Stimulated activated CD4-positive, alpha-beta T cell treated with anti-CD3 and anti-CD28 coated beads, Interleukin-1b, Interleukin-23, amount 100 ng/mL, for 1 hour (primary cell): ENCODE results near the gene TTLL13.
"Not testable (repeated sequence)": the region's sequence is repeated elsewhere in the genome, so short reads cannot be mapped to it uniquely, and the experiment has no call there.

Source experiments
- DNase-seq, 2 donors: peaks; one replicate each; pipeline ENCODE4 v3.0.0-alpha.2; 2020; ENCODE audit warnings: low read depth in 2 of 2

TTLL13 gene

DNA sequence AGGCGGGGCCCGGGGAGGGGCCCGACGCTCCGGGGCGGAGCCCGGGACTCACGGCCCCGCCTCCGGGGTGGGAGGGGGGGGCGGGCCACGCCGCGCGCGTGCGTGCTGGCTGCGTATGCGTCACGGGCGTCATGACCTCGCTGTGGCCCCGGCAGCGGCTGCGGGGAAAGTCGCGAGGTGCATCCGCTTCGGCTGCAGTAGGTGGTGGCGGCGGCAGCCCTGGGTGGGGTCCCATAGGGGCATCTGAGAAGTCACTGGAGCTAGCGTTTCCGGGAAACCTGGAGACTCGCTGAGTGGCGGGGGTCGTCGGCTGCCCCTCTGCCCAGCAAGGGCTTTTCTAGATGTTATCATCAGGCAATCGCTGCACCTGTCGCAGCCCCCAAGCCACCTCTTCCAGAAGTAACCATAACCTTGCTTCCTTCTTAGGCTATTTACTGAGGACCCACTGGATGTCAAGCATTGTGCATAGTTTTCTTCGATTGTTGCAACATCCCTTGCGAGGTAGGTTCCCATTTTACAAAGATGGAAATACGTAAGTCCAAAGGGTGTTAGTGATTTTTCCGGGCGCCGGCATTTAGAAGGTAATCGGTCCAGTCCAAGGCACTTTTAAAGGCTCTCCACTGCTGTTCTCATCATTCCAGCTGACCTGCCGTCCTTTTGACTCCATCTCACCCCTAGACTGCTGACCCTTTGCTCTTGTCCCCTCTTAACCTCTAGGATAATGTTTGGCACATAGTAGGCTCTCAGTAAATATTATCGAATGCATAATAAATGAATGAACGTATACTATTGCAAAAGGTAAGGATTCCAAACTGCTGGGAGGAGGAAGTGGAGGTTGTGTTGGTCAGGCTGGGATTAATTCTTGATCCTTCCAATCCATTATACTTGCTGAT, 15.0 kb upstream of the TTLL13 start, which contains the start of gene GDPGP1:
Gene GDPGP1 (plus strand): TSS at position 114 of the 893 bp plus-strand sequence. CDS start 6,700 bp downstream, outside the sequence.
- DNase-seq: no peak

DNA sequence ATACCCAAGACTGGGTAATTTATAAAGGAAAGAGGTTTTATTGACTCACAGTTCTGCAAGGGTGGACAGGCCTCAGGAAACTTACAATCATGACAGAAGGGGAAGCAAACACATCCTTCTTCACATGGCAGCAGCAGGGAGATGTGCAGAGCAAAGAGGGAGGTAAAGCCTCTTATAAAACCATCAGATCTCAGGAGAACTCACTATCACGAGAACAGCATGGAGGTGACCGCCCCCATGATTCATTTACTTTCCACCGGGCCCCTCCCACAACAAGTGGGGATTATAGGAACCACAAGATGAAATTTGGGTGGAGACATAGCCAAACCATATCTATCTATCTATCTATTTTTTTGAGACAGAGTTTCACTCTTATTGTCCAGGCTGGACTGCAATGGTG, 10.0 kb upstream of the TTLL13 start:
- DNase-seq: no peak

DNA sequence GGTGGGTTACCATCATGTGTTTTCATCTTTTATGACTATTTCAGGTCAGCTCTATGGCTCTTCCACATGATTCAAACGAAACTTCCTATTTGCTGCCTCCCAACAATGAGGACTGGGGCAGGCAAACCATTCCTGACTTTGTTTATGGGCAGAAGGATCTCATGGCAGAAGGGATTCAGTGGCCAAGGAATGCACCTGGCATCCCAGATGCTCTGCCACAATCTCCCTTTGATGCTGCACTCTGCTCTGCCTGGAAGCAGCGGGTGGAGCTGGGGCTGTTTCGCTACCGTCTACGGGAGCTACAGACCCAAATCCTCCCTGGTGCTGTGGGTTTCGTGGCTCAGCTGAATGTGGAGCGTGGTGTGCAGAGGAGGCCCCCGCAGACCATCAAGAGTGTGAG, 8.5 kb upstream of the TTLL13 start:
- DNase-seq: no peak

DNA sequence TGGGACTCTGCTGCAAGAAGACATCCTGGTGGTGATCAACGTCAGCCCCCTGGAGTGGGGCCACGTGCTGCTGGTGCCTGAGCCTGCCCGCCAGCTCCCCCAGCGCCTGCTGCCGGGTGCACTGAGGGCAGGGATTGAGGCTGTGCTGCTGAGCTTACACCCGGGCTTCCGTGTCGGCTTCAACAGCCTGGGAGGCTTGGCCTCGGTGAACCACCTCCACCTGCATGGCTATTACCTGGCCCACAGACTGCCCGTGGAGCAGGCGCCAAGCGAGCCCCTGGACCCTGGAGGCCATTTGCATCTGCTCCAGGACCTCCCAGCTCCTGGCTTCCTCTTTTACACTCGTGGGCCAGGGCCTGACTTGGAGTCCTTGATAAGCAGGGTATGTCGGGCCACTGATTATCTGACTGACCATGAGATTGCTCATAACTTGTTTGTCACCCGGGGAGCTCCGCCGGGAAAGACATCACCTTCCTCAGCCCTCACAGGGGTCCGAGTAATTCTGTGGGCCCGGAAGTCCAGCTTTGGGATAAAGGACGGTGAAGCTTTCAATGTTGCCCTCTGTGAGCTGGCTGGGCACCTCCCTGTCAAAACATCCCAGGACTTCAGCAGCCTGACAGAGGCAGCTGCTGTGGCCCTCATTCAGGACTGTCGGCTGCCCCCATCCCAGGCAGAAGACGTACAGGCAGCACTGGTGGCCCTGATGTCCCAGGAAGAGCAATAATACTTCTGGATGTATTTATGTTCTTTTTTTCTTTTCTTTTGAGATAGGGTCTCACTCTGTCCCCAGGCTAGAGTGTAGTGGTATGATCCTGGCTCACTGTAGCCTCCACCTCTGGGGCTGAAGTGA, 7.8 kb upstream of the TTLL13 start:
- DNase-seq: no peak

DNA sequence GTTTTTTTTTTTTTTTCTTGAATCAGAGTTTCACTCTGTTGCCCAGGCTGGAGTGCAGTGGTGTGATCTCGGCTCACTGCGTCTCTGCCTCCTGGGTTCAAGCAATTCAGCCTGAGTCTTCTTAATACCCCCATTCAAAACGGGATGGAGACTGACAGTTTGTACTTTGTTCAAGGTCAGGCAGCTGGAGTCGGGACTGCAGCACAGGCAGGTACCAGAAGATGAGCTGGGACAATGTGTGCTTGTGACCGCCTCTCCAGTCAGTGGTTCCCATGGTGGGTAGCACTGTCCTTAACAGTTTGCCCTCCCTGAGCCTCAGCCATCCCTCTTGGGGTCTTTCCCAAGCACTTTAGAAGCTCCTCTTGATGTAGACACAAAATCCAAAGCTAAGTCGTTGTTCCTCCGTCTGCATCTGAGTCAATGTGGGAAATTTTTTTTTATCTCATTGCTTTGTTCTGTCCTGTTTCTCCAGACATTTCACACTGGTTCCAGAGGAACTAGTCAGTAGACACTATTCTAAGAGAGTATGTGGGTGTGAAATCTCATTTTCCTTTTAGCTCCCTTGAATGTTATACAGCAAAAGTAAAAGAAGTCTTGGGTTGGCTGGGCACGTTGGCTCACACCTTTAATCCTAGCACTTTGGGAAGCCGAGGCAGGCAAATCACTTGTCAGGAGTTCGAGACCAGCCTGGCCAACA, 5.3 kb upstream of the TTLL13 start:
- DNase-seq: no peak

DNA sequence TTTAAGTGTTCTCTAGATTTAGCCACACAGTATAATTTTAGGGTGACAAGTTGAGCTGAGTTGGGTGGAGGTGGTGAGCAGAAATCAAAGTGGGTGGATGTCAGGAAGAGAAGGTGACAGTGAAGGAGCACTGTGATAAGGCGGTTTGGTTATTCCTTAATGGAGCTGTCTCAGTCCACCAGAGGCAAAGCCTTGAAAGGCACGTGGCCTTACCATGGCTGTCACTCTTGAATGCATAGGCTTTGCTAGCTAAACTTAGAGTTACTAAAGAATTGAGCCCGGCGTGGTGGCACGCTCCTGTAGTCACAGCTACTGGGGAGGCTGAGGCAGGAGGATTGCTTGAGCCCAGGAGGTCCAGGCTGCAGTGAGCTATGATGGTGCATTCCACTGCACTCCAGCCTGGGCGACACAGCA, 560 bp upstream of the TTLL13 start:
- no peak for DNase-seq

DNA sequence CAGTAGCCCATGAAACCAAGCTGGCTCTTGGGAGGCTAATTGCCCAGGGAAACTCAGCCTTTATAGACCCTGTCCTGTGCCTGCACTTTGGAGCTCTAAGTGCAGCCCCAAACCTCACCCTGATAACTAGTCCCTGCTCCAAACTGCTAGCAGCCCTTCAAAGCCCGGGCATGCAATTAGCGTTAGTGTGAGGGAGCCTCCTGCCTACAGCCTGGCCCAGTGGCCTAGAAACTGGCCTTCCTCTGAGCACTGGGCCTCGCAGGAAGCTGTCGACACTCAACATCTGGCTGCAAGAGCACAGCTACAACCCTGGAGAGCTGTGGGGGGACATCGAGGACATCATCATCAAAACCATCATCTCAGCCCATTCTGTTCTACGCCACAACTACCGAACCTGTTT, 8.4 kb downstream of the TTLL13 start:
- no peak for DNase-seq

DNA sequence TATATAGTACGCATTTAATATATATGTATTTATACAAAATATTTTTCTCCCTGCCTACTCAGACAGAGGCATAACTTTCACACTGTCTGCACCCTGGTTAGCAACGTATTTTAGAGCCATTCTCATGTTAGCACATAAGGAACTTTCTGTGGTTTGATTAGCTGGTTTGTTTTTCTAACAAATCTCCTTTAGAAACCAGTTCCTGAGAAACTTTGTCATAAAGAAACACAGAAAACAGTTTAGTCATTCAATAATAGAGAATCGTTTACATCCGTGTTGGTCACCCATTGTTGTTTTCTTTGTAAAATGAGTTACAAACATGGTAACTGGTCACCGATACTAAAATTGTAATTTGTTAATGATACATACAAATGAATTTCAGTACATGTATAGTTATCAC, 10.2 kb downstream of the TTLL13 start:
- DNase-seq: no peak

DNA sequence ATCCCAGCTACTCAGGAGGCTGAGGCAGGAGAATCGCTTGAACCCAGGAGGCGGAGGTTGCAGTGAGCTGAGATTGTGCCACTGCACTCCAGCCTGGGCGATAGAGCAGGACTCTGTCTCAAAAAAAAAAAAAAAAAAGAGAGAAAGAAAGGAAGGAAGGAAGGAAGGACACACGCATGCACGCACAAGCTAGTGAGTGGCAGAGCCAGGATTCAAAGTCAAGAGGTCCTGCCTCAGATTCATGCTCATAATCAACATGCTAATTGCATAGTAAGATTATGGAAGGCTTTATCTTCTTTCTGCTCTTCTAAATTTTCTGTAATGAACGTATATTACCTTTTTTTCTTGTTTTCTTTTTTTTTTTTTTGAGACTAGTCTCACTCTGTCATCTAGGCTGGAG, 11.4 kb downstream of the TTLL13 start:
- not testable (repeated sequence) for DNase-seq

DNA sequence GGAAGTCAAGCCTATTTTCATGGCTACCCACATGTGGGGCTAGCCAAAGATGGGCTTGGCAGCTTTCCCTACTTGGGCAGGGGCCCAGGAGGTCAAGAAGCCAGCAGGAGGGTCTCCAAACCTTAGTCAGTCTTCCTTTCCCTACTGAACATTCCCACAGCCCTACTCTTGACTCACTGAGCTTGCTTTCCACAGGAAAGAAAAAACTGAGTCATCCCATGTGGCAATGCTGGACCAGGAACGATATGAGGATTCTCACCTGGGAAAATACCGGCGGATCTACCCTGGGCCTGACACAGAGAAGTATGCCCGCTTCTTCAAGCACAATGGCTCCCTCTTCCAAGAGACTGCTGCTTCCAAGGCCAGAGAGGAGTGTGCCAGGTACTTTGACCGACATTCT, 12.5 kb downstream of the TTLL13 start:
- no peak for DNase-seq

DNA sequence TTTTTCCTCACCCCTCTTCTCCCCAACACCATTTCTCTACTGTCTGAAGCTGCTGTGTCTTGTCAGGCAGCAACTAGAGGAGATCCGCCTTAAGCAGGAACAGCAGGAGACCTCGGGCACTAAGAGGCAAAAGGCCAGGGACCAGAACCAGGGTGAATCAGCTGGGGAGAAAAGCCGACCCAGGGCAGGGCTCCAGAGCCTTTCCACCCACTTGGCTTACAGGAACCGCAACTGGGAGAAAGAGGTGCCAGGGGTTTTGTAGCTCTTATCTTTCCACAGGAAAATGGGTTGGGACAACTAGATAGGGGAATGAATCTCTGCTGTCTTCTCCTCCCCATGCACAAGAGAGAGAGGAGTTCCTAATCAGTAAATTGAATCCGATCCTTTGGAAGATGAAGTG, 13.1 kb downstream of the TTLL13 start:
- DNase-seq: no peak

DNA sequence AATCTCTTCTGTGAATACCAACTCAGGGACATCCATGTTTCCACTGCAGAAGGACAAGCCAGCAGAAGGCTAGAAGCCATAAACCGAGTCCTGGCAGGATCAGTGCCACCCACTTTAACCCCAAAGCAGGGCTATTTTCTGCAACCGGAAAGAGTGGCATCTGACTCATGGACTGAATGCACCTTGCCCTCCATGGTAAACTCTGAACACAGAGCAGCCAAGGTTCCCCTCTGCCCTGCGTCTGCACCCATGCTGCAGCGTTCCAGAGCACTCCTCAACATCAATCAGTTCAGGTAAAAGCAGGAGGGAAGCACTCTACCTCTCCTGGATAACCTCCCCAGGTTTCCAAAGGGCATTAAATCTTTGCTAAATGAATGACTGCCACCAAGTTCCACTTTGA, 15.3 kb downstream of the TTLL13 start:
- no peak for DNase-seq

DNA sequence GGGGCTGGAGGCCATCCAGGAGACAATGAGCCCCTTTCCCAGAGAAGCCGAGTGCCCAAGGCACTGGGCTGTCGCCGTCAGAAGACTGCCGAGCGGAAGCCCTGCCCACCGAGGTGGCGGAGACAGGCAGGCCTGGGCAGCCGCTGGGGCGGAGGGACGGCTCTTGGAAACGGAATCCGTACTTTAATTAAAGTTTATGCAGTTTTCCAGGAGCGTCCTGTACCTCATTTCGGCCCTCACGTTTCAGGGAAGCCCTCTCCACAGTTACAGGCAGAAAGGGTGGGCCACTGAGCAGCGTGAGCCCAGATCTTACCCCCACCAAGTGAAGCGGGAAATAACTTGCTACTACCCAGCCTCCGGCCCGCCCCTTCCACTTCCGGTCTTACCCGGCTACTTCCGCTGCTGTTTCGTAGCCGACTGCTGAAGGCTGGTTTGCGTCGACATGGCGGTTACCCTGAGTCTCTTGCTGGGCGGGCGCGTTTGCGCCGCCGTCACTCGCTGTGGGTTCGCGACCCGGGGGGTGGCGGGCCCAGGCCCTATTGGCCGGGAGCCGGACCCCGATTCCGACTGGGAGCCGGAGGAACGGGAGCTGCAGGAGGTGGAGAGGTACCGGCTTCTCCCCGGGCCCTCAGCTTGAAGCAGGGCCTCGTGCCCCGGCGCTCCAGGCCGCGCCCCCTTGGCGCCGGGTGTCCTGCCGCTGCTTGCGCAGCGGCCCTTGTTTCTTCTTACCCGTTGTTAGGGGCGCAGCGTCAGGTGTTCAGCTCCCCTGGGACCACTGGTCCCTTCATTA, 16.1 kb downstream of the TTLL13 start, which contains the start of gene NGRN:
Gene NGRN (plus strand): TSS at position 402 of the 790 bp plus-strand sequence. CDS start 41 bp downstream, at position 443.
- peak; percentile 77 to 80 for DNase-seq

DNA sequence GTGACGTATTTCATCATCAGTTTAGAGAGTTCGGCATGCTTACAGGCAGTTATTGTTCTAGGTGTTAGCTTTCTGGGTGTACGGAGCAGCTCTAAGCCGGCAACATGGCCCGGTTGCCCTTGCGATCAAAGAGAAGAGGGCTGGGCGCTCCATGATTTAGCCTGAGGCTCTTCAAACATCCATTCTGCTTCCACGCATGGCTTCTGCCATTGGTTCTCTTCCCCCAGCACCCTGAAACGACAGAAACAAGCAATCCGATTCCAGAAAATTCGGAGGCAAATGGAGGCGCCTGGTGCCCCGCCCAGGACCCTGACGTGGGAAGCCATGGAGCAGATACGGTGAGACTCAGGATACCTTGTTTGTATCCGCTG, 16.7 kb downstream of the TTLL13 start:
- DNase-seq: peak in 1 of 2 donors; percentile 10

DNA sequence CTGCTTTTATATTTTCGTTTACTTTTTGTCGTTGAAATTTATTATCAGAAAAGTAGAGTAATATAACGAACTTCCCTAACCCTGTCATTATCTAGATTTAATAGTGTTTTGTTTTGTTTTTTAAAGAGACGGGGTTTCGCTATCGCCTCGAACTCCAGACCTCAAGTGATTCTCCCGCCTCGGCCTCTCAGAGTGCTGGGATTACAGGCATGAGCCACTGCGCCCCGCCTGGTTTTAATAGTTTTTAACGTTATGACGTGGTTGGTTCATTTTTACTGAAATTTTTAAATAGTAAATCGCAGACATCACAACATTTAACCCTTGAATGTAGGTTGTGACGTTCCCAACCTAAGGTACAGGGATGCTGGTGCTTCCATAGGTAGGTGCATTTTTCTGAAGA, 17.1 kb downstream of the TTLL13 start:
- no peak for DNase-seq

DNA sequence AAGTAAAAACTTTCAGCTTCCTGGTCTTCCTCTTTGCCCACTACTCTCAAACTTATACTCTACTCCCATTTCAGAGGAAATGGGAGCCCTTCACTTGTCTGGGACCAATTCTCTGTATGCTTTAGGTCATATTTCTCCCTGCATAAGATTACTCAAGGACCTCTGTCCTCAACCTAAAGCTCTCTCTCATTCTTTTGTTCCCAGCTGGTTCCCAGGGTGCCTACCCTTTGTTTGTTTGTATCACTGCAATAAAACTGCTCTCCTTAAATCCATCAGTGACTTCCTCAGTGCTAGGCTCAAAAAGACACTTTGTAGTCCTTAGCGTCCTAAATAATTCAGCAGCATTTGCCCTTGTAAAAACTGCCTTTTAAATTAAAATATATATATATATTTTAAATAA, 19.1 kb downstream of the TTLL13 start:
- DNase-seq: no peak

DNA sequence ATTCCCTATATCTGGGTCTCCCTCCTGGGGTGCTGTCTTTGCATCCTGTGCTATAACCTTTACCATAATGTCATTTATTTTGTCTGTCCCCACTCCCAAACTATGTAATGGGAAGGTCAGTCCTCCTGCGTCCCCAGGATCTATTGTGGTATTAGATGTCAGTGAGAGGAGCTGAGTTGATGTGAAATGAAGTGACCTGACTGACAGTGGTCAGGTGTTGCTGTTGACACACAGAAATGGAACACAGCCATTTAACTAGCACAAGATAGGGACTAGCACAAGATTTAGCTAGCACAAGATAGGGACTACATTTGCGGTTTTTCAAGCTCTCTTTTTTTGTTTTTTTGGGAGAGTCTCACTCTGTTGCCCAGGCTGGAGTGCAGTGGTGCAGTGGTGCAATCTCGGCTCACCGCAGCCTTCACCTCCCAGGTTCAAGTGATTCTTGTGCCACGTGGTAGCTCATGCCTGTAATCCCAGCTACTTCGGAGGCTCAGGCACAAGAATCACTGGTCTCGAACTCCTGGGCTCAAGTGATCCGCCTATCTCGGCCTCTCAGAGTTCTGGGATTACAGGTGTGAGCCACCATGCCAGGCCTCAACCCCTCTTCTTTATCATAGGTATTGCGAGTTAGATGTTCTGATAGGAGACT, 21.3 kb downstream of the TTLL13 start:
- no peak for DNase-seq

DNA sequence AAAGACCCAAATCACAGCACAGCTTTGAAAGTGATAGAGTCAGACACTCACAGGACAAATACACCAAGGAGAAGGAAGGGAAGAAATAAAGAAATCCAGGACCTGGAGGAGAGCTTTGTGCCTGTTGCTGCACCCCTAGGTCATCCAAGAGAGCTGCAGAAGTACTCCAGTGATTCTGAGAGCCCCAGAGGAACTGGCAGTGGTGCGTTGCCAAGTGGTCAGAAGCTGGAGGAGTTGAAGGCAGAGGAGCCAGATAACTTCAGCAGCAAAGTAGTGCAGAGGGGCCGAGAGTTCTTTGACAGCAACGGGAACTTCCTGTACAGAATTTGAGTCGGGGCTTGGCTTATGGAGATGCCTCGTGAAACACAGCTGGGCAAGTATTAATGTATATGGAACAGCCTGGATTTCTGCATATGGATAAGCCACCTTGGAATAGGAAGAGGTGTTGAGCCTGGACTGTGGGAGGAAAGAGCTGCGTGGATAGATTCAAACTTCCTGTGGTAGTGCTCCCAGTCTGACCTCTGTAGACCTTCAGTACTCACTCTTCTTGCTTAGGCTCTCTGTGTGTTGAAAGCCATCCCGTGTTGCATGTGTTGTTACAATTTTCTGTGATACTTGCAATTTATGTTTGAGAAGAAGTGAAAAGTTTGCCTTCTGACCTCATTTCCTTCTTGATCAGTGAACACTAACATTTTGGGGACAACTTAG, 22.3 kb downstream of the TTLL13 start:
- no peak for DNase-seq

DNA sequence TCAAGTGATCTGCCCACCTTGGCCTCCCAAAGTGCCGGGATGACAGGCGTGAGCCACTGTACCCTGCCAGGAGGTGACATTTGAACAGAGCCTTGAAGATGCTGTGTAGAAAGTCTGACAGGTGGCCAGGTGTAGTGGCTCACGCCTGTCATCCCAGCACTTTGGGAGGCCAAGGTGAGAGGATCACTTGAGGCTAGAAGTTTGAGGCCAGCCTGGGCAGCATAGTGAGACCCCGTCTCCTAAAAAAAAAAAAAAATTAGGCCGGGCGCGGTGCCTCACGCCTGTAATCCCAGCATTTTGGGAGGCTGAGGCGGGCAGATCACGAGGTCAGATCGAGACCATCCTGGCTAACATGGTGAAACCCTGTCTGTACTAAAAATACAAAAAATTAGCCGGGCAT, 29.1 kb downstream of the TTLL13 start:
- DNase-seq: not testable (repeated sequence)

DNA sequence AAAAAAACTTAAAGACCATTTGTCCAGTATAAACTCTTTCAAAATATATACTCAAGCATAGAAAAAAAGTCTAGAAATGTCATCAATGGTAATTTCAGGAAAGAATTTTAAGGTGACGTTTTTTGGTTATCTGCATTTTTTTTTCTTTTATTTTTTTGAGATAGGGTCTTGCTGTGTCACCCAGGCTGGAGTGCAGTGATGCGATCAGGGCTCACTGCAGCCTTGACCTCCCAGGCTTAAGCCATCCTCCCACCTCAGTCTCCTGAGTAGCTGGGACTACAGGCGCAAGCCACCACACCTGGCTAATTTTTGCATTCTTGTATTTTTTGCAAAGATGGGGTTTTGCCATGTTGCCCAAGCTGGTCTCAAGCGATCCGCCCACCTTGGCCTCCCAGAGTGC, 31.4 kb downstream of the TTLL13 start:
- not testable (repeated sequence) for DNase-seq
